Left ventricle myocardium superior (tissue), 1 donor: ENCODE data around the gene DENND4A. TPM values are rescaled to one million over a fixed set of nuclear protein-coding genes. Genes with fewer than 3 reads are reported as not detected.
"Not testable (repeated sequence)": the region's sequence is repeated elsewhere in the genome, so short reads cannot be mapped to it uniquely, and the experiment has no call there.

Experiments
- ATAC-seq: fragments of 200-7000 bp; cut with Tn5 transposase; one replicate; pipeline ENCODE4 v1.9.1; 2020; ENCODE audit warnings: mild to moderate bottlenecking, moderate library complexity
- DNase-seq: peaks from one replicate; pipeline ENCODE4 v3.0.0-alpha.2; 2020
- intact Hi-C: fragments of 100-400 bp; cut with micrococcal nuclease; formaldehyde crosslinking; loops from one replicate; pipeline ENCODE4 v1.11.0; 2022
- microRNA-seq: library from miRNA; unstranded; fragments of <30 nt; microRNA quantifications from one replicate; pipeline ENCODE4 v1.2.0, GENCODE V29; 2020; ENCODE audit warnings: borderline number of aligned reads
- total RNA-seq: library from RNA; stranded (reverse); fragmentation: NEBNext Ultra II Directional; extraction: Animal tissue kit (Norgen Biotek cat#: 25700); gene quantifications from one replicate; pipeline ENCODE4 v1.2.1, GENCODE V29; 2021
- donor health status: DM: no; HTN: yes; CAD: no; lungs with severe emphysema.

Gene DENND4A
- total RNA-seq, 1 donor from 2014 or later: 14.0 TPM

DNA sequence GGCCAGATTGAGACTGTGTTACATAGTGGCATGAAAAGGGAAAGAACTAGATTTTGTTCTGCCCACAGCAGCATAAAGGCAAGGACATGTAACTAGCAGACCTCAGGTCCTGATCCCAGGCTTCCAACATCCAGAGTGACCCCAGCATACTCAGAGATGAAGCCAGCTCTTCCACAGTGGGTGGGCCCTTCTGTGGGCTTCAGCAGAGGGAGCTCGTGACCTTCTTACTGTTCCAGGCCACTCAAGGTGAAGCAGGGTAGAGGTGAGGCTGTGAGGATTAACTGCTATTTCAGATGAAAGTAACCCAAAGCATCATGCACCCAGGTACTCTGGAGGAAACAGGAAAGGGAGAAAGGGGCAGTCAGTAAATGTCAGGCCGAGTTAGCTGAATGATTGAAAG is 171.3 kb downstream of the DENND4A start:
- no peak for DNase-seq
- intact Hi-C loops: no loop called here
- no peak for ATAC-seq

DNA sequence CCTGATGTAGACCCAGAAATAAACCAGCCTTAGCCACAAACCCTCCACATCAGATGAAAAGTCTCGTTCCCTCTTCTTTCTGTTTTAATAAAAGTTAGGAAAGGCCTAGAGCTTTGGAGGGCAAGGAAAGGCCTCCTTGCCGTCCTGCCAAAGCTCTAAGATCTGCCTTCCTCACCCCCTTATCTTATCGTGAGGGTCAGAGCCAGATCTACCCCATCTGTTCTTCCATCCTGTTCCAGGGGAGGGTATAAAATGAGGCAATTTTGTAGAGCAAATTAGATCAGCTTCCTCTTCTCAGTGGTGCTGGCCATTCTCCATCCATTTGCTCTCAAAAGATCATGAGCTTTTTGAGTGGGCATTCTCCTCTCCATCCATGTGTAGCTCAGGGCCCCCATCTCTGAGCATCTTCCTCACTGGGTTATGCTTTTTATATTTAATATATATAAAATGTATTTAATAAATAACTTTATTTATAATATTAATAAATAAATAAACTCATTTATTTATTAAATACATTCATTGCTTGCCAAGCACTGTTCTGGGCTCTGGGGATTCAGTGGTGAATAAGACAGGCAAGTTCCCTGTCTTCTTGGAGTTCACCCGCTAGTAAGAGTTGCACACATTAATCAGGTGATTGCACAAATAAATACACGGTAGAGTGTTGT is 172.3 kb downstream of the DENND4A start:
- ATAC-seq (no peak), DNase-seq (no peak)
- intact Hi-C loops: no loop called here

DNA sequence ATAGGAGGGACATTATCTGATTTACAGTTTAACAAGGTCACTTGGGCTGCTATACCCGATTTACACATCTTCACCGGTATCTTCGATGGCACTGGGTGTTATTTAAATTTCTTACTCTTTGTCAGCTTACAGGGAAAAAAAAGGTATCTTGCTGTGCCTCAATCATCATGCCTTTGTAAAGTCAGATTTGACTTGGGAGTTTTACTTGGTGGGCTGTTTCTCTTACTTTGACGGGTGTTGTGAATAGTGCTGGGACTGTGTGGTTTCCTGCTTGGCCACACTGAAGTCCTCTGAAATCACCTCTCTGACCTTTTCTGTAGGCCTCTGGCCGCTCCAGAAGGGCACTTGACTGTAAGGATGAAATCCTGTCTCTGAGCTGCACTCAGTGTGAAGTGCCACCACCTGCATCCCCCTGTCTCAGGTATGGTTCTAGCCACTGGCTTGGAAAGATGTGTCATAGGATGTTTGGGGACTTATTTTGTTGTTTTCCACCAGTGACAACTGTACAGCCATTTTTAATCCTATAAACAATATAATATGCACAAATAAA is 173.5 kb downstream of the DENND4A start:
- intact Hi-C loops: no loop called here
- no peak for DNase-seq
- ATAC-seq: no peak

DNA sequence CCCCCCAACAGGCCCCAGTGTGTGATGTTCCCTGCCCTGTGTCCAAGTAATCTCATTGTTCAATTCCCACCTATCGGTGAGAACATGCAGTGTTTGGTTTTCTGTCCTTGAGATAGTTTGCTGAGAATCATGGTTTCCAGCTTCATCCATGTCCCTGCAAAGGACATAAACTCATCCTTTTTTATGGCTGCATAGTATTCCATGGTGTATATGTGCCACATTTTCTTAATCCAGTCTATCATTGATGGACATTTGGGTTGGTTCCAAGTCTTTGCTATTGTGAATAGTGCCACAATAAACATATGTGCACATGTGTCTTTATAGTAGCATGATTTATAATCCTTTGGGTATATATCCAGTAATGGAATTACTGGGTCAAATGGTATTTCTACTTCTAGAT is 176.2 kb downstream of the DENND4A start:
- ATAC-seq, DNase-seq, intact Hi-C loops: not testable (repeated sequence)

DNA sequence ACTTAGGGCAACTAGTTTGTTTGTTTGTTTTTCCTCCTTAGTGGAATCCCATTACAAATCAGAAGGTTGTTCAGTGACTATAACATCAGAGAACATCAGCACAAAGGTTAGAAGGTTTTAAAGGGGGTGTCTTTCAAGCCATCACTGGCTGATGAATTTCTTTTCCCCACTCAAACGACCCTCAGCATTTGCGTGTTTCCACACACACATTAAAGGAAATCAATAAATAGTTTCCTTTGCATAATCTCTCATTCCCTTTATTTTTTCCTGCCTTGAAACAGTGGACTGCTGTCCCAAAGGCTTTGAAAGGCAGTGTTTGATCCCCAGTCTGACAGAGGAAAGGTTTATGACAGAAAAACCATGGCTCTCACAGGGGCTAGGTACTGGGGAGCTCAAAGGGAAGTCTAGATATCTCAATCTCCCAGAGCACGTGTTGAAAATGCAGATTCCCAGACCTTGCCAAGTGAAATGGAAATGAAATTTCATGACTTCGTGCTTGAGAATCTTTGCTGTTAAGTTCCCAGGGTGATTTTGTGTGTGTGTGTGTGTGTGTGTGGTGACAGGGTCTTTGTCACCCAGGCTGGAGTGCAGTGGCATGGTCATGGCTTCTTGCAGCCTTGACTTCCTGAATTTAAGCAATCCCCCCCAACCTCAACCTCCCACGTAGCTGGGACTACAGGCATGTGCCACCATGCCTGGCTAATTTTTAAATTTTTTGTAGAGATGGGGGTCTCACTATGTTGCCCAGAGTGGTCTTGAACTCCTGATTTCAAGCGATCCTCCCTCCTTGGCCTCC is 178.9 kb downstream of the DENND4A start:
- DNase-seq: no peak
- intact Hi-C loops: no loop called here
- no peak for ATAC-seq

DNA sequence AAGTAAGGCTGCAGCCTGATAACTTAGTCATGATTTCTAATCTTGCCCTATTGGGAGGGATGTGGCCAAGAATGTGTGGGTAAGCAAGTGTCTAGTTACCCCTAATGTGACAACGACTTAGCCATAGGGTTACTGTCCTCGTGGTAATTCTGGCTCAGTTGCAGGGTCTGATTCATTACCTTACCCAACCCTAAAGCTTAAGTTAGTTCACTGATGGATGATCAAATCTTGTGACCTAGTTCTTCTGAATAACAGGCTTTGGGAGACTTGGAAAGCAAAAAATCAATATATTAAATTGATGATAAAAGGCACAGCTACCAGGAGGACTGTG is 179.5 kb downstream of the DENND4A start:
- ATAC-seq (no peak), DNase-seq (no peak)
- intact Hi-C loops: no loop called here

DNA sequence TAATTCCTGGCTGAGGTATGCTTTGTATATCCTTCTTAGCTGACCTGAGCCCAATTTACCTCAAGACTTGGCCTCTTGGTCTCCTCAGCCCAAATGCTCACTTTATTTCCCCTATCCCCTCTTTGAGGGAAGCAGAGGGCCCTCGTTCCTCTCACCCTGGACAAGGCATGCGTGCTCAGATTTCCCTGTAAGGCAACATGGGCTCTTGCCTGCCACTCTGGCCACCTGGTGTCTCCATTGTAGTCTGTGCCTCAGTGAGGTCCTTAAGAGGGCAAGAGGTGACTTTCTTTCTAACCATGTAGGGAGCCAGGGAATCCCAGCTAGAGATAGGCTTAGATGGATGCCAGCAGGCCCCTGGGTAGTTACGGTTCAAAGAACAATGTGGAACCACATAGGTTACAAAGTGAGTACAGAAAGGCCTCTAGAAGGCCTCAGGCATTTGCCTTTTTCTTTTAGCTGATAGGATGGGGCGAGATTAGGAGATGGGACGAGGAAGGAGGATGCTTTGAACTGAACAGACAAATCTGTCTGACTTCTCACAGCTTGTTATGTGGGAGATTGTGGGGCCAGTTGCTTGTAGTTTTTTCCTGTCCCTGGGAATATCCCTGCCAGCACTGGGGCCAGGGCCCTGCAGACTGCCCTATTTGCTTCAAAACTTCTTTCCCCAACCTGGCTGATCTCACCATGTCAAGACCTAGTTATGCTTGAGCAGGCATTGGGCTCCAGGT is 180.0 kb downstream of the DENND4A start:
- DNase-seq (no peak), ATAC-seq (no peak)
- intact Hi-C loops: no loop called here

DNA sequence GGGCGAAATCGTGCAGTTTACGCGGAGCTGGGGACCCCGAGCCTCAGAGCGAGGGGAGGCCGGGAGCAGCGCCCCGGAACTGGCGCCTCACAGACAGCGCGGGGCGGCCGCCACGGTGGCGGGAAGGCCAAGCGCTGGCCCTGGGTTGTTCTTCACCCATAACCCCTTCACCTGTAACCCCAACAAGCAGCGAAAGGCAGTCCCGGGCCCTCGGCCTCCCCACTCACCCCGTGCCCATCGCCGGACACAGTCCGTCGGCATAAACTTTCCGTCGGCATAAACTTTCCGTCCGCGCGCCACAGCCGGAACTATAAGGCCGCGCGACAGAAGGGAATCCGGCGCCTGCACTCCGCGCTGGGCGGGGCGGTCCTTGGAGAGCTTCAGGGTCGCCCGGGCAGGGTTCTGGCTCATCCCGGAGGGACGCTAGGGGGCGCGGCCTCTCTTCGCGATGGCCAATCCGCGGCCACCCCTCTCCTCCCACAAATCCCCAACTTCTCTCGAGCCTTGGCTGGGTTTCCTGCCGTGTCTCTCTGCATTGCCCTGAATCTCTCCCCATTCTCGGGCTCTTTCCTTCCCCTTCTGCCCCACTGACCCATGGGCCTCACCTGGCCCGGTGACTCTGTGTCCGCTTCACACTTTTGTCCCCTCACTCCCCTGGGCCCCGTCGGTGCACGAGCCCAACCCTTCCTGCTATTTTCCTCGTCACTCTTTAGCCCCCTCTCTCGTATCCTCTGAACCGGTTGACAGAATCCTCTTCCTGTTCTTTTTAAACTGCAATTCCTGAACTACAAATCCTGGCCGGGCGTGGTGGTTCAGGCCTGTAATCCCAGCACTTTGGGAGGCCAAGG is 181.0 kb downstream of the DENND4A start, which contains the start of gene INTS14:
Gene INTS14, minus strand, starts transcription at position 261 of the 848 bp plus-strand sequence. CDS start 3,751 bp downstream, outside the sequence.
- DNase-seq (peak; percentile 99), ATAC-seq (peak; percentile 99)
- intact Hi-C loops: no loop called here

Small RNAs within 50 kb of the gene (microRNA-seq; reads per million reads assigned to microRNA genes)
- not detected for gene MIR4511

Other genes with a start within 250 kb of the DENND4A start
- 10.3 TPM for gene INTS14, start 181.2 kb downstream of the DENND4A start, total RNA-seq
- 1.7 TPM for gene SLC24A1, start 170.4 kb downstream of the DENND4A start, total RNA-seq
- 137 TPM for gene RAB11A, start 77.2 kb upstream of the DENND4A start, total RNA-seq